SK-N-SH treated with all-trans-retinoic acid at 6 μM for 48 hours (cell line): ENCODE measurements around the gene MALRD1.

ENCODE experiments used
- ATAC-seq: fragments of 200-7000 bp; cut with Tn5 transposase; 3 replicates; pipeline ENCODE4 v1.9.1; 2020; ENCODE audit warnings: mild to moderate bottlenecking, moderate library complexity
- ARNTL ChIP-seq: fragments of 450-650 bp; formaldehyde crosslinking; IDR thresholded peaks from 2 replicates; pipeline ENCODE4 v1.5.0; 2020; ENCODE audit warnings: low read depth, mild to moderate bottlenecking, moderate library complexity, borderline replicate concordance
- BACH2 ChIP-seq: fragments of 250-450 bp; sonication (Bioruptor Pico); IDR thresholded peaks from 2 replicates; pipeline ENCODE4 v1.9.0; 2021; ENCODE audit warnings: mild to moderate bottlenecking, borderline replicate concordance
- CSDC2 ChIP-seq: fragments of 250-450 bp; sonication (Bioruptor Pico); IDR thresholded peaks from 2 replicates; pipeline ENCODE4 v1.5.0; 2020; ENCODE audit warnings: mild to moderate bottlenecking, moderate library complexity
- ESRRG ChIP-seq: fragments of 250-450 bp; sonication (Bioruptor Pico); IDR thresholded peaks from 2 replicates; pipeline ENCODE4 v1.6.1; 2021; ENCODE audit warnings: mild to moderate bottlenecking
- ISL1 ChIP-seq: fragments of 250-450 bp; sonication (Bioruptor Pico); IDR thresholded peaks from 2 replicates; pipeline ENCODE4 v2.1.2; 2022; ENCODE audit warnings: mild to moderate bottlenecking, moderate library complexity
- PPARA ChIP-seq: fragments of 250-450 bp; sonication (Bioruptor Pico); IDR thresholded peaks from 2 replicates; pipeline ENCODE4 v1.5.0; 2020; ENCODE audit warnings: mild to moderate bottlenecking, borderline replicate concordance
- RARB ChIP-seq: fragments of 250-450 bp; sonication (Bioruptor Pico); IDR thresholded peaks from 2 replicates; pipeline ENCODE4 v1.8.0; 2021; ENCODE audit warnings: mild to moderate bottlenecking, moderate library complexity
- SNAI2 ChIP-seq: fragments of 250-450 bp; sonication (Bioruptor Pico); IDR thresholded peaks from 2 replicates; pipeline ENCODE4 v1.5.0; 2020; ENCODE audit warnings: mild to moderate bottlenecking, moderate library complexity
- TCF4 ChIP-seq: fragments of 250-450 bp; sonication (Bioruptor Pico); IDR thresholded peaks from 2 replicates; pipeline ENCODE4 v1.8.0; 2021; ENCODE audit warnings: mild to moderate bottlenecking, moderate library complexity, borderline replicate concordance
- TOX ChIP-seq: fragments of 250-450 bp; sonication (Bioruptor Pico); IDR thresholded peaks from 2 replicates; pipeline ENCODE4 v1.8.0; 2021; ENCODE audit warnings: mild to moderate bottlenecking, moderate library complexity, borderline replicate concordance
- ZC3H10 ChIP-seq: fragments of 250-450 bp; sonication (Bioruptor Pico); IDR thresholded peaks from 2 replicates; pipeline ENCODE4 v1.5.1; 2021; ENCODE audit warnings: mild to moderate bottlenecking, moderate library complexity
- ZFP3 ChIP-seq: fragments of 250-450 bp; sonication (Bioruptor Pico); IDR thresholded peaks from 2 replicates; pipeline ENCODE4 v1.5.0; 2020; ENCODE audit warnings: mild to moderate bottlenecking, moderate library complexity
- ZNF565 ChIP-seq: fragments of 450-650 bp; formaldehyde crosslinking; conservative IDR thresholded peaks from 2 replicates; pipeline ENCODE4 v1.5.0; 2020; ENCODE audit warnings: low read depth, mild to moderate bottlenecking, moderate library complexity
- ZNF70 ChIP-seq: fragments of 450-650 bp; formaldehyde crosslinking; IDR thresholded peaks from 2 replicates; pipeline ENCODE4 v1.5.0; 2020; ENCODE audit warnings: mild to moderate bottlenecking, moderate library complexity
- ZNF8 ChIP-seq: fragments of 450-650 bp; formaldehyde crosslinking; IDR thresholded peaks from 2 replicates; pipeline ENCODE4 v1.5.0; 2020; ENCODE audit warnings: mild to moderate bottlenecking, moderate library complexity
- TF ChIP-seq, protein P1 (sequence below): fragments of 250-450 bp; sonication (Bioruptor Pico); IDR thresholded peaks from 2 replicates; pipeline ENCODE4 v1.8.0; 2020; ENCODE audit warnings: mild to moderate bottlenecking, moderate library complexity, borderline replicate concordance
- TF ChIP-seq, protein P2 (sequence below): fragments of 250-450 bp; sonication (Bioruptor Pico); IDR thresholded peaks from 2 replicates; pipeline ENCODE4 v1.5.1; 2021; ENCODE audit warnings: mild to moderate bottlenecking, moderate library complexity
- TF ChIP-seq, protein P3 (sequence below): fragments of 250-450 bp; sonication (Bioruptor Pico); IDR thresholded peaks from 2 replicates; pipeline ENCODE4 v1.8.0; 2021; ENCODE audit warnings: low read depth, mild to moderate bottlenecking, moderate library complexity, borderline replicate concordance
- TF ChIP-seq, protein P4 (sequence below): fragments of 250-450 bp; sonication (Bioruptor Pico); IDR thresholded peaks from 2 replicates; pipeline ENCODE4 v1.5.1; 2020; ENCODE audit warnings: low read depth, mild to moderate bottlenecking, moderate library complexity

The MALRD1 gene

DNA sequence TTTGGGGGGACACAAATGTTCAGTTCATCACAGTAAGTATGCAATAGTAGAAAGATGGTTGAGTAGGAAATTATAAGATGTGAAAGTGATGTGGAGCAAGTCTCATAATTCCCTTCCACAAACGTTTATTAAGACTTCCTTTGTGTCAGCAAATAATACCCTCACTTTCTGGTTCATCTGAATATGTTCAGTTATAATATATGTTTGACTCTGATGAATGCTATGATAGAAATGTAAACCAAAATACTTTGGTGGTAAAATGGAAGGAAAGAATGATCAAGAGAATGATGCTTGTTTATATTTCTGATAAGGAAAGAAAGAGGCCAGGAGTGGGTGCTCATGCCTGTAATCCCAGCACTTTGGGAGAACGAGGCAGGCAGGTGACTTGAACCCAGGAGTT, 655.9 kb downstream of the MALRD1 start:
- no peak for ATAC-seq
- TF ChIP-seq ZFP3 = no peak
- TF ChIP-seq, protein P1, sequence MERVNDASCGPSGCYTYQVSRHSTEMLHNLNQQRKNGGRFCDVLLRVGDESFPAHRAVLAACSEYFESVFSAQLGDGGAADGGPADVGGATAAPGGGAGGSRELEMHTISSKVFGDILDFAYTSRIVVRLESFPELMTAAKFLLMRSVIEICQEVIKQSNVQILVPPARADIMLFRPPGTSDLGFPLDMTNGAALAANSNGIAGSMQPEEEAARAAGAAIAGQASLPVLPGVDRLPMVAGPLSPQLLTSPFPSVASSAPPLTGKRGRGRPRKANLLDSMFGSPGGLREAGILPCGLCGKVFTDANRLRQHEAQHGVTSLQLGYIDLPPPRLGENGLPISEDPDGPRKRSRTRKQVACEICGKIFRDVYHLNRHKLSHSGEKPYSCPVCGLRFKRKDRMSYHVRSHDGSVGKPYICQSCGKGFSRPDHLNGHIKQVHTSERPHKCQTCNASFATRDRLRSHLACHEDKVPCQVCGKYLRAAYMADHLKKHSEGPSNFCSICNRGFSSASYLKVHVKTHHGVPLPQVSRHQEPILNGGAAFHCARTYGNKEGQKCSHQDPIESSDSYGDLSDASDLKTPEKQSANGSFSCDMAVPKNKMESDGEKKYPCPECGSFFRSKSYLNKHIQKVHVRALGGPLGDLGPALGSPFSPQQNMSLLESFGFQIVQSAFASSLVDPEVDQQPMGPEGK = no peak
- TF ChIP-seq ARNTL (CRISPR knock-in tag) = no peak

DNA sequence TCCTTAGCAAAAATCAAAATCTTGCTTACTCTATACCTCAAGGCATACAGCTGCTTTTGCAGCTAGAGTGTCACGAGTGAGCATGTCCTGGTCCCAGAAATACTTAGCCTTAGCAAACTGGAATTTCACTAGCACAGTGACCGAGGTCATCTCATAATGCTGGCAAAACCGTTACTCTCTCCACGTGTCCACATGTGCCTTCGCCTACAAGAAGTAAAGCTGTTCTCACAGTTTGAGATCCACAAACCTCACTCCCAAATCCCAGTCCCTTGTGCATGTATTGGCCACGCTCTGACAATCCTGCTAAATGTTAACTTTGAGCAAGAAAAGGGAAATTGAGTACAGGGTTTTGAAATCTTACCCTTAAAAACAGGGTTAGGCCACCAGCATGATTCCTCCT, 656.6 kb downstream of the MALRD1 start:
- ATAC-seq = no peak
- no peak for TF ChIP-seq ARNTL (CRISPR knock-in tag)
- TF ChIP-seq, all 23 proteins: peak for 0

DNA sequence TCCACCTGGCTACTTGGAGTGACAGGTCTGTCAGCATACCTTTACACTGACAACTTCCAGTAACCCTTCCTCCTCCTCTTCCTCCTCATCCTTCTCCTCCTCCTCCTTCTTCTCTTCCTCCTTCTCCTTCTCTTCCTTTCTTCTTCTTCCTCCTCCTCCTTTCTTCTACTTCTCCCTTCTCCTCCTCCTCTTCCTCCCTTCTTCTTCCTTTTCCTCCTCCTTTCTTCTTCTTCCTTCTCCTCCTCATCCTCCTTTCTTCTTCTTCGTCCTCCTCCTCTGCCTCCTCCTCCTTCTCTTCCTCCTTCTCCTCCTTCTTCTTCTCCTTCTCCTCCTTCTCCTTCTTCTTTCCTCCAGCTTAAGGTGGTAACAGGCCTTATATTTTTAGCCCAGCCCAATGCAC, 658.3 kb downstream of the MALRD1 start:
- no peak for ATAC-seq

DNA sequence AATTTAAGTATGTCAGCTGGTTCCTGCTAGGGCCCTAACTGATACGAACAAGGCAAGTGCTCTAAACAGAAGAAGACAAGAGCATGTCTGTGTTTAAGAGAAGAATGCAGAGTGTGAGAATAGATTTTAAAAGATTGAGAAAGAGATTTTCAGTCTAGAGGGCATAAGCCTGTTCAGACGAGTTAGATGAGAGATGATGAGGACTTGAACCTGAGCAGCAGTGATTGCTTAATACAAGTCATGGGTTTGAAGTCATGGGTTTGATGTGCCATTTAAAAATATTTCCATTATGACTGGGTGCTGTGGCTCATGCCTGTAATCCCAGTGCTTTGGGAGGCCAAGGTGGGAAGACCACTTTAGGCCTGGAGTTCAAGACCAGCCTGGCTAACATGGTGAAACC, 658.8 kb downstream of the MALRD1 start:
- ATAC-seq = no peak
- TF ChIP-seq, protein P2, sequence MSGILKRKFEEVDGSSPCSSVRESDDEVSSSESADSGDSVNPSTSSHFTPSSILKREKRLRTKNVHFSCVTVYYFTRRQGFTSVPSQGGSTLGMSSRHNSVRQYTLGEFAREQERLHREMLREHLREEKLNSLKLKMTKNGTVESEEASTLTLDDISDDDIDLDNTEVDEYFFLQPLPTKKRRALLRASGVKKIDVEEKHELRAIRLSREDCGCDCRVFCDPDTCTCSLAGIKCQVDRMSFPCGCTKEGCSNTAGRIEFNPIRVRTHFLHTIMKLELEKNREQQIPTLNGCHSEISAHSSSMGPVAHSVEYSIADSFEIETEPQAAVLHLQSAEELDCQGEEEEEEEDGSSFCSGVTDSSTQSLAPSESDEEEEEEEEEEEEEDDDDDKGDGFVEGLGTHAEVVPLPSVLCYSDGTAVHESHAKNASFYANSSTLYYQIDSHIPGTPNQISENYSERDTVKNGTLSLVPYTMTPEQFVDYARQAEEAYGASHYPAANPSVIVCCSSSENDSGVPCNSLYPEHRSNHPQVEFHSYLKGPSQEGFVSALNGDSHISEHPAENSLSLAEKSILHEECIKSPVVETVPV (CRISPR knock-in tag) = no peak
- TF ChIP-seq, protein P1 = no peak
- TF ChIP-seq PPARA (CRISPR knock-in tag) = no peak
- TF ChIP-seq ZNF565 (CRISPR knock-in tag) = no peak
- TF ChIP-seq ESRRG (CRISPR knock-in tag) = no peak
- TF ChIP-seq, protein P3, sequence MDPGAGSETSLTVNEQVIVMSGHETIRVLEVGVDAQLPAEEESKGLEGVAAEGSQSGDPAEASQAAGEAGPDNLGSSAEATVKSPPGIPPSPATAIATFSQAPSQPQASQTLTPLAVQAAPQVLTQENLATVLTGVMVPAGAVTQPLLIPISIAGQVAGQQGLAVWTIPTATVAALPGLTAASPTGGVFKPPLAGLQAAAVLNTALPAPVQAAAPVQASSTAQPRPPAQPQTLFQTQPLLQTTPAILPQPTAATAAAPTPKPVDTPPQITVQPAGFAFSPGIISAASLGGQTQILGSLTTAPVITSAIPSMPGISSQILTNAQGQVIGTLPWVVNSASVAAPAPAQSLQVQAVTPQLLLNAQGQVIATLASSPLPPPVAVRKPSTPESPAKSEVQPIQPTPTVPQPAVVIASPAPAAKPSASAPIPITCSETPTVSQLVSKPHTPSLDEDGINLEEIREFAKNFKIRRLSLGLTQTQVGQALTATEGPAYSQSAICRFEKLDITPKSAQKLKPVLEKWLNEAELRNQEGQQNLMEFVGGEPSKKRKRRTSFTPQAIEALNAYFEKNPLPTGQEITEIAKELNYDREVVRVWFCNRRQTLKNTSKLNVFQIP = no peak
- TF ChIP-seq TOX (CRISPR knock-in tag) = no peak

More for the DNA sequence above, 658.3 kb downstream of the MALRD1 start:
- no peak for TF ChIP-seq ZNF8 (CRISPR knock-in tag)
- TF ChIP-seq, protein P4, sequence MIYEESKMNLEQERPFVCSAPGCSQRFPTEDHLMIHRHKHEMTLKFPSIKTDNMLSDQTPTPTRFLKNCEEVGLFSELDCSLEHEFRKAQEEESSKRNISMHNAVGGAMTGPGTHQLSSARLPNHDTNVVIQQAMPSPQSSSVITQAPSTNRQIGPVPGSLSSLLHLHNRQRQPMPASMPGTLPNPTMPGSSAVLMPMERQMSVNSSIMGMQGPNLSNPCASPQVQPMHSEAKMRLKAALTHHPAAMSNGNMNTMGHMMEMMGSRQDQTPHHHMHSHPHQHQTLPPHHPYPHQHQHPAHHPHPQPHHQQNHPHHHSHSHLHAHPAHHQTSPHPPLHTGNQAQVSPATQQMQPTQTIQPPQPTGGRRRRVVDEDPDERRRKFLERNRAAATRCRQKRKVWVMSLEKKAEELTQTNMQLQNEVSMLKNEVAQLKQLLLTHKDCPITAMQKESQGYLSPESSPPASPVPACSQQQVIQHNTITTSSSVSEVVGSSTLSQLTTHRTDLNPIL (CRISPR knock-in tag) = no peak
- TF ChIP-seq ZC3H10 (CRISPR knock-in tag) = no peak
- TF ChIP-seq, protein P2 (CRISPR knock-in tag) = no peak
- no peak for TF ChIP-seq SNAI2

DNA sequence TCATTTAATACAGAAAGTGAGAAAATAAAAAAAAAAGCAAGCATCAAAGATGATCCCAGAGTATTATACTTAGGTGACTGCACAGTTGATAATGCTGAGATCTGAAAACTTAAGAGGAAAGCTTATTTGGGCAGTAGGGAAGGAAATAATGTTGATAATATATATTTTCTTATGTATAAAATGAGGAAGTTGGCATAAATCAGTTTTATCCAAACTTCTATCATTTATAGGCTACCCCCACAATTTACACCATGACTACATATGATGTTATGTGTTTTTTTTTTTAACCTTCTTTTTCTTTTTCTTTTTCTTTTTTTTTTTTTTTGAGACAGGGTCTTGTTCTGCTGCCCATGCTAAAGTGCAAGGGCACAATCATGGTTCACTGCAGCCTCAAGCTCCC, 659.4 kb downstream of the MALRD1 start:
- ATAC-seq = no peak
- TF ChIP-seq TOX (CRISPR knock-in tag) = no peak
- TF ChIP-seq, protein P1 = no peak
- no peak for TF ChIP-seq PPARA (CRISPR knock-in tag)
- no peak for TF ChIP-seq SNAI2
- no peak for TF ChIP-seq ZC3H10 (CRISPR knock-in tag)
- no peak for TF ChIP-seq ZNF70
- no peak for TF ChIP-seq TCF4
- TF ChIP-seq RARB (CRISPR knock-in tag) = no peak
- TF ChIP-seq ISL1 (CRISPR knock-in tag) = no peak
- TF ChIP-seq, protein P2 (CRISPR knock-in tag) = no peak
- TF ChIP-seq ARNTL (CRISPR knock-in tag) = no peak
- TF ChIP-seq CSDC2 (CRISPR knock-in tag) = no peak
- no peak for TF ChIP-seq ZFP3
- TF ChIP-seq ZNF8 (CRISPR knock-in tag) = no peak
- TF ChIP-seq ESRRG (CRISPR knock-in tag) = no peak
- TF ChIP-seq BACH2 = no peak
